Measurements from ENCODE around the gene BAAT. TPM values are rescaled to one million over a fixed set of nuclear protein-coding genes. Genes with fewer than 3 reads are reported as not detected.

BAAT gene
- total RNA-seq, 1 experiment from 2014 or later, result 0.25 TPM

DNA sequence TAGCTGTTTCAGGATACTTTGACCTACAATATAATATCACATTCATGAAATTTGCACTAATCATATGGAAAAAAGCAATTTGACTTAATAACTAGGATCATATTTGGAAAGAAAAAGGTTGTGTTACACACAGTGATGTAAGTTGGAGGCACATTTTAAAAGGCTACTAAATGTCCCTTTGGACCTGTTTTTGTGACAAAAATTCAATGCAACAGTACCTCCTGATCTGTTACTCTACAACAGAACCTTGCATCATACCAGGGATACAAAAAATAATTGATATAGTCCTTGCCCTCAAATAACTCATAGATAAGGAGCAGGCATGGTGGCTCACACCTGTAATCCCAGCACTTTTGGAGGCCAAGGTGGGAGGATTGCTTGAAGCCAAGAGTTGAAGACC, 67.1 kb downstream of the BAAT start:
- Histone ChIP-seq H3K9me2 (ENCODE audit: insufficient read depth) (no peaks in the 10 kb centered on the region), H3K4me3 (replicated peaks in 1 of 2; ENCODE audit: low read depth in 1 of 2, low read length in 2 of 2) (no peak overlapping the region), H3K9ac (ENCODE audit: low read length) (no peak overlapping the region), H3K79me2 (ENCODE audit: insufficient read depth, low read length) (no peaks in the 10 kb centered on the region), H3K4me2 (ENCODE audit: low read length) (no peak overlapping the region), H3K36me3 (ENCODE audit: control insufficient read depth in 1 of 2, insufficient read depth in 2 of 2, low read length in 2 of 2) (no peaks in the 10 kb centered on the region), H3K27ac (ENCODE audit: low read depth, low read length) (no peak overlapping the region), H4K20me1 (ENCODE audit: insufficient read depth) (no peaks in the 10 kb centered on the region), H3K27me3 (ENCODE audit: insufficient read depth, low read length) (peaks cover 8% of the 10 kb centered on the region; the same call in 1 of the 2 replicates), H3K9me3 (ENCODE audit: control insufficient read depth in 1 of 2, insufficient read depth in 1 of 2, low read depth in 1 of 2, low read length in 2 of 2) (no peaks in the 10 kb centered on the region), H3K4me1 (ENCODE audit: control insufficient read depth in 1 of 2, insufficient read depth in 2 of 2, low read length in 2 of 2) (no peaks in the 10 kb centered on the region), H2AFZ (ENCODE audit: low read depth, low read length, poor library complexity, severe bottlenecking) (no peak overlapping the region)
- no TSS peak for BruUV-seq (replicated peaks)
- TF ChIP-seq SRF (IDR thresholded peaks at IDR 0.05; ENCODE audit: low read depth) (no peak), ATF3 (IDR thresholded peaks at IDR 0.05) (no peak), ELF1 (IDR thresholded peaks at IDR 0.05; ENCODE audit: borderline replicate concordance, low read depth) (no peak), JUND (IDR thresholded peaks at IDR 0.05) (no peak), POLR2A (IDR thresholded peaks at IDR 0.05; ENCODE audit: borderline replicate concordance, extremely low read depth, insufficient read depth, insufficient read length) (no peak), REST (IDR thresholded peaks at IDR 0.05; ENCODE audit: low read depth) (no peak), EZH2phosphoT487 (IDR thresholded peaks at IDR 0.05; ENCODE audit: borderline replicate concordance) (no peak), ZFX (IDR thresholded peaks at IDR 0.05) (no peak), SP1 (IDR thresholded peaks at IDR 0.05; ENCODE audit: low read depth) (no peak)
- TF ChIP-seq, protein P1, sequence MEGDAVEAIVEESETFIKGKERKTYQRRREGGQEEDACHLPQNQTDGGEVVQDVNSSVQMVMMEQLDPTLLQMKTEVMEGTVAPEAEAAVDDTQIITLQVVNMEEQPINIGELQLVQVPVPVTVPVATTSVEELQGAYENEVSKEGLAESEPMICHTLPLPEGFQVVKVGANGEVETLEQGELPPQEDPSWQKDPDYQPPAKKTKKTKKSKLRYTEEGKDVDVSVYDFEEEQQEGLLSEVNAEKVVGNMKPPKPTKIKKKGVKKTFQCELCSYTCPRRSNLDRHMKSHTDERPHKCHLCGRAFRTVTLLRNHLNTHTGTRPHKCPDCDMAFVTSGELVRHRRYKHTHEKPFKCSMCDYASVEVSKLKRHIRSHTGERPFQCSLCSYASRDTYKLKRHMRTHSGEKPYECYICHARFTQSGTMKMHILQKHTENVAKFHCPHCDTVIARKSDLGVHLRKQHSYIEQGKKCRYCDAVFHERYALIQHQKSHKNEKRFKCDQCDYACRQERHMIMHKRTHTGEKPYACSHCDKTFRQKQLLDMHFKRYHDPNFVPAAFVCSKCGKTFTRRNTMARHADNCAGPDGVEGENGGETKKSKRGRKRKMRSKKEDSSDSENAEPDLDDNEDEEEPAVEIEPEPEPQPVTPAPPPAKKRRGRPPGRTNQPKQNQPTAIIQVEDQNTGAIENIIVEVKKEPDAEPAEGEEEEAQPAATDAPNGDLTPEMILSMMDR (IDR thresholded peaks at IDR 0.05 in 2 of 3, conservative IDR thresholded peaks at IDR 0.05 in 1 of 3; ENCODE audit: borderline replicate concordance in 1 of 3, insufficient read depth in 1 of 3, low read depth in 2 of 3, low read length in 2 of 3), result no peak
- intact Hi-C loops (cut with micrococcal nuclease), result no loop called here
- CTCF ChIA-PET, result no interaction called here
- RAD21 ChIA-PET (ENCODE audit: low non-redundant PET in 1 of 2, low total read pairs in 2 of 2, uncharacterized antibody in 2 of 2, unreplicated experiment in 2 of 2), result no interaction called here
- POLR2A ChIA-PET, result no interaction called here
- DNase-seq (ENCODE audit: low read depth, low spot score) (no peak), ATAC-seq (no peak)
